Immature natural killer cell (primary cell): ENCODE measurements around the gene SPRN. TPM values are rescaled to one million over a fixed set of nuclear protein-coding genes. Genes with fewer than 3 reads are reported as not detected.
A peak's percentile ranks its signal among the peaks of the same experiment; 100 is the strongest.
"Not testable (repeated sequence)": the region's sequence is repeated elsewhere in the genome, so short reads cannot be mapped to it uniquely, and the experiment has no call there.

Experiments used
- DNase-seq, 3 donors: peaks; one replicate each; pipeline ENCODE4 v3.0.0; 2022; ENCODE audit warnings: mixed read lengths in 1 of 3
- H3K27ac Mint-ChIP-seq, 6 donors: one replicate each; pipeline ENCODE4 v1.8.0; 2020; ENCODE audit warnings: mixed read lengths in 6 of 6, mild to moderate bottlenecking in 5 of 6, inconsistent platforms in 4 of 6, moderate library complexity in 3 of 6
- H3K27me3 Mint-ChIP-seq, 3 donors: one replicate each; pipeline ENCODE4 v1.8.0; 2020 to 2021; ENCODE audit warnings: low read depth in 3 of 3, mild to moderate bottlenecking in 3 of 3, mixed read lengths in 3 of 3, moderate library complexity in 3 of 3, inconsistent platforms in 1 of 3
- H3K36me3 Mint-ChIP-seq, 3 donors: one replicate each; pipeline ENCODE4 v1.8.0; 2020; ENCODE audit warnings: mixed read lengths in 3 of 3, inconsistent platforms in 2 of 3, mild to moderate bottlenecking in 2 of 3
- H3K4me1 Mint-ChIP-seq, 2 donors: one replicate each; pipeline ENCODE4 v1.8.0; 2020; ENCODE audit warnings: inconsistent platforms in 2 of 2, mild to moderate bottlenecking in 2 of 2, mixed read lengths in 2 of 2, moderate library complexity in 1 of 2
- H3K4me3 Mint-ChIP-seq, 5 donors: one replicate each; pipeline ENCODE4 v1.8.0; 2020; ENCODE audit warnings: mild to moderate bottlenecking in 5 of 5, mixed read lengths in 5 of 5, inconsistent platforms in 3 of 5, moderate library complexity in 3 of 5
- H3K9me3 Mint-ChIP-seq, 6 donors: one replicate each; pipeline ENCODE4 v1.8.0; 2020; ENCODE audit warnings: mild to moderate bottlenecking in 6 of 6, mixed read lengths in 6 of 6, inconsistent platforms in 4 of 6, moderate library complexity in 3 of 6
- polyA plus RNA-seq, 3 donors: library from polyadenylated mRNA; unstranded; fragments of 300-500 nt; fragmentation: Illumina TruSeq; gene quantifications; one replicate each; pipeline ENCODE4 v1.2.3, GENCODE V29; 2021

Gene SPRN
- polyA plus RNA-seq, 3 donors from 2014 or later, result 0.30 to 0.37 TPM; not detected in 1

GRCh38 chr10:133420028-133420427 lies 4.4 kb downstream of the SPRN start:
- Mint-ChIP-seq H3K27ac (no peak overlapping the region), H3K36me3 (peaks cover 7 to 16% (median 12%) of the 10 kb centered on the region in 3 donors), H3K9me3 (peaks cover 0 to 2% (median 0%) of the 10 kb centered on the region in 6 donors), H3K4me1 (peaks cover 5 to 11% of the 10 kb centered on the region in 2 donors), H3K27me3 (no peaks in the 10 kb centered on the region), H3K4me3 (no peak overlapping the region)
- DNase-seq, result no peak

- DNase-seq, result no peak
- H3K4me1 Mint-ChIP-seq, result peaks cover 5 to 11% of the 10 kb centered on the region in 2 donors
- H3K27me3 Mint-ChIP-seq, result peaks cover 0 to 1% (median 0%) of the 10 kb centered on the region in 3 donors
- no peak overlapping the region for H3K4me3 Mint-ChIP-seq
- peaks cover 7 to 18% (median 12%) of the 10 kb centered on the region in 3 donors for H3K36me3 Mint-ChIP-seq
- H3K27ac Mint-ChIP-seq, result no peak overlapping the region
- H3K9me3 Mint-ChIP-seq, result peaks cover 0 to 2% (median 0%) of the 10 kb centered on the region in 6 donors
These were observed 5.0 kb downstream of the SPRN start for GRCh38 chr10:133419211-133419950.

GRCh38 chr10:133418289-133418993 lies 6.0 kb downstream of the SPRN start:
- Mint-ChIP-seq H3K27ac (no peak overlapping the region), H3K9me3 (peaks cover 0 to 3% (median under 1%) of the 10 kb centered on the region in 6 donors), H3K27me3 (peaks cover 0 to 1% (median 0%) of the 10 kb centered on the region in 3 donors), H3K36me3 (peaks cover 10 to 22% (median 15%) of the 10 kb centered on the region in 3 donors), H3K4me1 (peaks cover 3 to 11% of the 10 kb centered on the region in 2 donors), H3K4me3 (no peak overlapping the region)
- no peak for DNase-seq

GRCh38 chr10:133415752-133416151 lies 8.7 kb downstream of the SPRN start:
- Mint-ChIP-seq H3K27ac (peak overlapping the region in 1 of 6 donors; percentile 67), H3K9me3 (peaks cover 5 to 26% (median 16%) of the 10 kb centered on the region in 6 donors), H3K4me1 (peaks cover 6 to 28% of the 10 kb centered on the region in 2 donors), H3K27me3 (peaks cover 0 to 1% (median 0%) of the 10 kb centered on the region in 3 donors), H3K36me3 (peaks cover 34 to 47% (median 40%) of the 10 kb centered on the region in 3 donors), H3K4me3 (no peak overlapping the region)
- no peak for DNase-seq

GRCh38 chr10:133414401-133414800 lies 10.0 kb downstream of the SPRN start:
- DNase-seq, H3K27me3 Mint-ChIP-seq, H3K4me3 Mint-ChIP-seq, H3K27ac Mint-ChIP-seq: not testable (repeated sequence)
- H3K36me3 Mint-ChIP-seq, result peaks cover 46 to 59% (median 51%) of the 10 kb centered on the region in 3 donors
- H3K4me1 Mint-ChIP-seq, result peaks cover 6 to 33% of the 10 kb centered on the region in 2 donors
- H3K9me3 Mint-ChIP-seq, result peaks cover 5 to 26% (median 18%) of the 10 kb centered on the region in 6 donors

GRCh38 chr10:133412381-133412711 lies 12.1 kb downstream of the SPRN start:
- H3K36me3 Mint-ChIP-seq, result peaks cover 53 to 73% (median 68%) of the 10 kb centered on the region in 3 donors
- H3K27me3 Mint-ChIP-seq, result peaks cover 0 to 1% (median 0%) of the 10 kb centered on the region in 3 donors

GRCh38 chr10:133411523-133412380 lies 12.7 kb downstream of the SPRN start:
- no peak overlapping the region for H3K4me3 Mint-ChIP-seq

More at GRCh38 chr10:133412381-133412711, 12.1 kb downstream of the SPRN start:
- Mint-ChIP-seq H3K4me3 (no peak overlapping the region), H3K4me1 (peaks cover 13 to 51% of the 10 kb centered on the region in 2 donors), H3K27ac (no peak overlapping the region), H3K9me3 (peaks cover 5 to 26% (median 18%) of the 10 kb centered on the region in 6 donors)
- no peak for DNase-seq

GRCh38 chr10:133405844-133406527 lies 18.4 kb downstream of the SPRN start:
- Mint-ChIP-seq H3K36me3 (peaks cover 37 to 70% (median 42%) of the 10 kb centered on the region in 3 donors), H3K4me1 (peaks cover 37 to 53% of the 10 kb centered on the region in 2 donors)

More at GRCh38 chr10:133411523-133412380, 12.7 kb downstream of the SPRN start:
- peaks cover 13 to 51% of the 10 kb centered on the region in 2 donors for H3K4me1 Mint-ChIP-seq
- H3K27me3 Mint-ChIP-seq, result peaks cover 0 to 1% (median 0%) of the 10 kb centered on the region in 3 donors
- H3K36me3 Mint-ChIP-seq, result peaks cover 53 to 77% (median 68%) of the 10 kb centered on the region in 3 donors
- peaks cover 5 to 26% (median 18%) of the 10 kb centered on the region in 6 donors for H3K9me3 Mint-ChIP-seq
- H3K27ac Mint-ChIP-seq, result peak overlapping the region in 2 of 6 donors; percentile 16 to 81
- DNase-seq, result no peak

GRCh38 chr10:133405272-133405671 lies 19.2 kb downstream of the SPRN start:
- H3K27ac Mint-ChIP-seq, result peak overlapping the region in 2 of 6 donors; percentile 1 to 3
- H3K4me3 Mint-ChIP-seq, result no peak overlapping the region
- peaks cover 44 to 58% of the 10 kb centered on the region in 2 donors for H3K4me1 Mint-ChIP-seq
- H3K9me3 Mint-ChIP-seq, result no peaks in the 10 kb centered on the region
- H3K36me3 Mint-ChIP-seq, result peaks cover 30 to 68% (median 39%) of the 10 kb centered on the region in 3 donors
- DNase-seq, result no peak
- peaks cover 0 to 3% (median 2%) of the 10 kb centered on the region in 3 donors for H3K27me3 Mint-ChIP-seq

More at GRCh38 chr10:133405844-133406527, 18.4 kb downstream of the SPRN start:
- no peak overlapping the region for H3K4me3 Mint-ChIP-seq
- no peak for DNase-seq
- H3K9me3 Mint-ChIP-seq, result peaks cover 0 to 6% (median 2%) of the 10 kb centered on the region in 6 donors
- peak overlapping the region in 3 of 6 donors; percentile 30 to 43 (median 31) for H3K27ac Mint-ChIP-seq
- peaks cover 0 to 3% (median 2%) of the 10 kb centered on the region in 3 donors for H3K27me3 Mint-ChIP-seq

GRCh38 chr10:133403784-133404183 lies 20.6 kb downstream of the SPRN start:
- Mint-ChIP-seq H3K36me3 (peaks cover 18 to 55% (median 29%) of the 10 kb centered on the region in 3 donors), H3K9me3 (no peaks in the 10 kb centered on the region)

GRCh38 chr10:133403359-133403758 lies 21.1 kb downstream of the SPRN start:
- Mint-ChIP-seq H3K4me3 (peak overlapping the region in 1 of 5 donors; percentile 7), H3K27ac (peak overlapping the region in 2 of 6 donors; percentile 50 to 53), H3K9me3 (no peaks in the 10 kb centered on the region), H3K36me3 (peaks cover 15 to 50% (median 29%) of the 10 kb centered on the region in 3 donors), H3K4me1 (peaks cover 45 to 47% of the 10 kb centered on the region in 2 donors), H3K27me3 (peaks cover 0 to 3% (median 2%) of the 10 kb centered on the region in 3 donors)
- DNase-seq, result no peak

More at GRCh38 chr10:133403784-133404183, 20.6 kb downstream of the SPRN start:
- Mint-ChIP-seq H3K27me3 (peaks cover 0 to 3% (median 2%) of the 10 kb centered on the region in 3 donors), H3K4me1 (peaks cover 49 to 50% of the 10 kb centered on the region in 2 donors), H3K27ac (peak overlapping the region in 2 of 6 donors; percentile 50 to 53), H3K4me3 (peak overlapping the region in 1 of 5 donors; percentile 7)
- no peak for DNase-seq

GRCh38 chr10:133401981-133402725 lies 22.3 kb downstream of the SPRN start:
- Mint-ChIP-seq H3K4me1 (peaks cover 37 to 50% of the 10 kb centered on the region in 2 donors), H3K9me3 (no peaks in the 10 kb centered on the region), H3K27ac (peak overlapping the region in 4 of 6 donors; percentile 66 to 90 (median 82)), H3K36me3 (peaks cover 7 to 48% (median 25%) of the 10 kb centered on the region in 3 donors), H3K4me3 (peak overlapping the region in 2 of 5 donors; percentile 54 to 58), H3K27me3 (peaks cover 0 to 3% (median 2%) of the 10 kb centered on the region in 3 donors)
- DNase-seq, result no peak
